Stomach (tissue), 4 donors: ENCODE results near the gene LRRC49.

Experiments used
- POLR2A ChIP-seq, 4 donors: fragments of 450-650 bp; IDR thresholded peaks; one replicate each; pipeline ENCODE4 v1.6.1; 2016; ENCODE audit warnings: antibody characterized with exemption in 4 of 4, control low read depth in 2 of 4, mild to moderate bottlenecking in 1 of 4, moderate library complexity in 1 of 4
- POLR2AphosphoS5 ChIP-seq, 3 donors: sonication (generic); formaldehyde crosslinking; IDR thresholded peaks; one replicate each; pipeline ENCODE4 v1.6.1; 2016; ENCODE audit warnings: antibody characterized with exemption in 3 of 3
- TF ChIP-seq, protein P1 (sequence below), 7 experiments: fragments of 450-650 bp in 4 of 7; fragments of 200-600 bp in 3 of 7; sonication (generic) in 3 of 7; IDR thresholded peaks; one replicate each; pipeline ENCODE4 v1.5.1; 2016 to 2019; ENCODE audit warnings: antibody characterized with exemption in 7 of 7, control low read depth in 2 of 7, mild to moderate bottlenecking in 1 of 7

DNA sequence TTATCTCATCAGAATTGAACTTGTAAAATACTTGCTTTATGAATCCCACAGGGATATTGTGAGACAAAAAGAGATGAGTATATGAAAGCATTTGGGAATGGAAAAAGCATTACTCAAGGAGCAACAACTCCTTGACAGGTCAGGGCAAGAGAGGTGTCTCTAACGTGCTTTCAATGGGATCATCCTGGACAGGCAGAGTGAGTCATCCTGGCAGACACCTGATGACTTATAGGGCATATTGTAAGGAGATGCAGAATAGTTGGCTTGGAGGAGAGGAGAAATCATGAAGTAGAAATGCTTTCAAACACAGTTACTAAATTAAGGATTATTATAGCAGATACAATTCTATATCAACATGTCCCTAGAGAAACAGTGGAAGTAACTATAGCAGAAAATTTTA, 150.7 kb downstream of the LRRC49 start:
- TF ChIP-seq, protein P1, sequence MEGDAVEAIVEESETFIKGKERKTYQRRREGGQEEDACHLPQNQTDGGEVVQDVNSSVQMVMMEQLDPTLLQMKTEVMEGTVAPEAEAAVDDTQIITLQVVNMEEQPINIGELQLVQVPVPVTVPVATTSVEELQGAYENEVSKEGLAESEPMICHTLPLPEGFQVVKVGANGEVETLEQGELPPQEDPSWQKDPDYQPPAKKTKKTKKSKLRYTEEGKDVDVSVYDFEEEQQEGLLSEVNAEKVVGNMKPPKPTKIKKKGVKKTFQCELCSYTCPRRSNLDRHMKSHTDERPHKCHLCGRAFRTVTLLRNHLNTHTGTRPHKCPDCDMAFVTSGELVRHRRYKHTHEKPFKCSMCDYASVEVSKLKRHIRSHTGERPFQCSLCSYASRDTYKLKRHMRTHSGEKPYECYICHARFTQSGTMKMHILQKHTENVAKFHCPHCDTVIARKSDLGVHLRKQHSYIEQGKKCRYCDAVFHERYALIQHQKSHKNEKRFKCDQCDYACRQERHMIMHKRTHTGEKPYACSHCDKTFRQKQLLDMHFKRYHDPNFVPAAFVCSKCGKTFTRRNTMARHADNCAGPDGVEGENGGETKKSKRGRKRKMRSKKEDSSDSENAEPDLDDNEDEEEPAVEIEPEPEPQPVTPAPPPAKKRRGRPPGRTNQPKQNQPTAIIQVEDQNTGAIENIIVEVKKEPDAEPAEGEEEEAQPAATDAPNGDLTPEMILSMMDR (IDR thresholded peaks at IDR 0.05) = no peak
- TF ChIP-seq POLR2AphosphoS5 (IDR thresholded peaks at IDR 0.05) (no peak), POLR2A (IDR thresholded peaks at IDR 0.05) (no peak)
